ENCODE data around the gene UGT1A3. TPM values are rescaled to one million over a fixed set of nuclear protein-coding genes. Genes with fewer than 3 reads are reported as not detected.

Gene UGT1A3
- total RNA-seq, 1 donor from 2014 or later = not detected

DNA sequence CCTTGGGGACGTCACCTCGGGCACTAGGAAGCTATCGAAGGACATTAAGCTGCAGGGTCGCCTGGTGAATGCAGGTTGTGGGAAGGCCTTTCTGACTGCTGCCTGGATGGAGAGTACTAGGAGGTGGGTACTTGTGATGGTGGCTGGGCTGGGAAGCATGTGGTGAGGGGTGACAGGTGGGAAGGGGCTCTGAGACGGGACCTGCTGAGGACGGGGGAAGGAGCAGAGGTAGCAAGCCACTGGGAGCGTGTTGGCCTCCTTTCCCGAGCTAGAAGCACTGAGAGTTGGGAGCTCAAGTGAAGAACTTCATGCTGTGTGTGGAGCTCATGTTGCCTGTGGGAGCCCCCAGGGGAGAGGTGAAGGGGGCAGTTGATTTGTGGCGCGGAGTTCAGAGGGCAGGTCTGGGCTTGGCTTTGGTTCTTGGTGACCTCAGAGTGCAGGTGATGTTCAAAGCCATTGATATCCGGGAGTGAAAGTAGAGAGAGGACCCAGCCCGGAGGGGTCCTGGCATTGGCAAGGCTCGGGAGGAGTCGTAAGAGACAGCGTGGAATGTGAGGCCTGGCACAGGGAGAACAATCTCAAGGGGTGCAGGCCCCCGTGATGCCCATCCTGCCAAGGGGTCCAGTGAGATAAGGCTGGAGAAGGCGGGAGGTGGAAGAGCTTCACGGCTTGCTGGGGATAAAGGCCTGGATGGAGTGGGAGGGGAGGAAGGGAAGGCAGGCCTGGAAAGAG lies 62.5 kb downstream of the UGT1A3 start:
- no peaks in the 10 kb centered on the region for H3K4me1 ChIP-seq
- no peaks in the 10 kb centered on the region for H3K27me3 ChIP-seq (ENCODE audit: low read depth)
- H3K27ac ChIP-seq = no peak overlapping the region
- H3K4me3 ChIP-seq = no peak overlapping the region
- intact Hi-C loops (cut with DNase I) = no loop called here
- H3K36me3 ChIP-seq = no peaks in the 10 kb centered on the region
- ATAC-seq (no peak), DNase-seq (no peak)
- no peak for TF ChIP-seq CTCF (IDR thresholded peaks at IDR 0.05)
- H3K9me3 ChIP-seq = no peaks in the 10 kb centered on the region

DNA sequence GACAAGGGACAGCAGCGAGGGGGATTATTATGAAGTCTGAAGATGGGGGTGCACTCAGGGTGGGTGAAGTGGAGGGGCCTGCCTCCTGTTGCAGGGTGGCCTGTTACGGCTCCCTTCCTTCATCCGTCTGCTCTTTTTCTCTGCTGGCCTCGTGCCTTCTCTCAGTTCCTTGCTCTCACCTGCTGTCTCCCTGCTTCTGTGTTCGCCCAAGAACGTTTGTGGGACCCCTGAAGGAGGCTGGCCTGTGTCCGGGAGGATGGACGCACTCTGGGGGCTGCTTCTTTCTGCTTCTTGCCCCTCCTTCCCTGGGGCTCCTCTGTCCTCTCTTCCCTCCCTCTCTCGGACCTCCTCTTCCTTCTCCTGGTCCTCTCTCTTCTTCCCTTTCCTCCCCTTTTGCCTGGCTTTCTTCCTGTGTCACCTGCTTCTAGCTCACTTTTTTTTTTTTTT lies 63.1 kb downstream of the UGT1A3 start:
- Histone ChIP-seq H3K36me3 (no peaks in the 10 kb centered on the region), H3K4me1 (no peaks in the 10 kb centered on the region), H3K27ac (no peak overlapping the region), H3K9me3 (no peaks in the 10 kb centered on the region), H3K4me3 (no peak overlapping the region), H3K27me3 (ENCODE audit: low read depth) (no peaks in the 10 kb centered on the region)
- intact Hi-C loops (cut with DNase I) = no loop called here
- no peak for TF ChIP-seq CTCF (IDR thresholded peaks at IDR 0.05)
- ATAC-seq = no peak
- DNase-seq = no peak

DNA sequence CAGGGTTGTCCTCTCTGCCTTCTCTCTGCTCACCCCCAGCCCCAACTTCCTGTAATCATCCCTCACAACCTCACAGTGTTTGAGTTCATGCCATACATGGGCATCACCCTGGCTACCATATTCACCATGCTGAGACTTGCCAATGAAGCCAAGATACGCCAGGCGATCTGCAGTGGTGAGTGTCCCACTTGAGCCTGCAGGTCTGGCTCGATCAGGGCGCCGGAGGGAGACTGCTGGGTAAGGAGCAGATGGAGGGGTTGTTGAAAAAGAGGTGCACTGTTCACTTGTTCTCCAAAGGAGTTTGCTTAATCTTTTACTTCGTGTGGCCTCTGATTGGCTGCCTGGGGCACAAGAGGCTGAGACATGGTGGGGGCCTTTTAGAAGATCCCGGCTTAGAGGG lies 63.9 kb downstream of the UGT1A3 start:
- TF ChIP-seq CTCF (IDR thresholded peaks at IDR 0.05) = no peak
- ATAC-seq (no peak), DNase-seq (no peak)
- intact Hi-C loops (cut with DNase I) = no loop called here
- Histone ChIP-seq H3K27me3 (ENCODE audit: low read depth) (no peaks in the 10 kb centered on the region), H3K27ac (no peak overlapping the region), H3K4me1 (no peaks in the 10 kb centered on the region), H3K9me3 (no peaks in the 10 kb centered on the region), H3K4me3 (no peak overlapping the region), H3K36me3 (no peaks in the 10 kb centered on the region)

DNA sequence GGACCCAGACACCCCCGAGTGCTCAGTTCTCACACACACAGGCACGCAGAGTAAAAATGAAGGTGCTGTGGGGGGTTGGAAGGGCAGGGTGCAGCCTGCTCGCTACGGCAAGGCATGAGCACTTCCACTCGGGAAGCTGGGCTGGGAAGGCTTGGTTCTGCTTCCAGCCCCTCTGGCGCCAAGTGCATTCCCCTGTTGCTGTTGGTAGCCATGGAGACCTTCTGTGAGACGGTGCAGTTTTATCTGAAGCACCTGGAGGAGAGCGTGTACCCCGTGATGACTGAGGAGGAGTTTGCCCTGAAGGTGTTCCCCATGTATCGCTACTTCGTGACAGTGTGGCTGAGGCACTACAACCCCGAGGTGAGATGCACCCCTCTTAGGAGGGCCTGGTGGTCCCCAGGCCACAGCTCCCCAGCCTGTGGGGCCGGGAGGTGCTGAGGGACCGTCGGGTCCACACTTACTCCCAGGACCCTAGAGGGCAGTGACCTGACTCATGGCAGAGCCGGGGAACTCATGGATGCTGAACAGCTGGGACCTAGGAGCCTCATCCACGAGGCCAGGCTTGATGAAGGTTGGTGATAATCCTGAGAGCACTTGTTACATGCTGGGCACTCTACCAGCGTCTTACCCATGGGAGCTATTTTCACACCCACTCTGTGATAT lies 64.8 kb downstream of the UGT1A3 start:
- no peak for DNase-seq
- ATAC-seq = peak; percentile 38 to 45
- Histone ChIP-seq H3K4me1 (no peaks in the 10 kb centered on the region), H3K4me3 (no peak overlapping the region), H3K27me3 (ENCODE audit: low read depth) (no peaks in the 10 kb centered on the region), H3K27ac (no peak overlapping the region), H3K9me3 (no peaks in the 10 kb centered on the region), H3K36me3 (no peaks in the 10 kb centered on the region)
- intact Hi-C loops (cut with DNase I) = no loop called here
- TF ChIP-seq CTCF (IDR thresholded peaks at IDR 0.05) = no peak

DNA sequence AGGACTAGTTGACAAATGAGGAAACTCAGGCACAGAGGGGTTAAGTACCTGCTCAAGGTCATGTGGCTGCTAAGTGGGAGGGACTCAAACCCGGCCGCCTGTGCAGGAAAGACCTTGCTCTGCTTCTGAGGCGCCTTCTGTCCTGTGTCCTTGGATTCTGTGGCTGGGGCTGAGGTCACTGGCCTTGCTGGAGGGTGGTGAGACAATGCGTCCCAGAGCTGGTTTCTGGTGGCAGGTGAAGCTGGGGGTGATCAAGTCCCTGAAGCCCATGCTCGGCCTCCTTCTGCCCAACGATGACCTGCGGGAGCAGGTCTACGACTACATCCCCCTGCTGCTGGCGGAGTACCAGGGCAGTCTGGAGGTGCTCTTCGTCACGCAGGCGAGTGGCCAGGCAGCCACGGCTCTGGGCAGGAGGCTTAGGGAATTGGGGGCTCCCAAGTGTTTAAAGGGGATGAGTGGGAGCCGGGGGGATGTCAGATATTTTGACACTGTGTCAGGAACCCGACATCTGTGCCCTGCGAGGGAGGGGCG lies 65.4 kb downstream of the UGT1A3 start:
- DNase-seq (no peak), ATAC-seq (no peak)
- Histone ChIP-seq H3K27me3 (ENCODE audit: low read depth) (no peaks in the 10 kb centered on the region), H3K4me3 (no peak overlapping the region), H3K9me3 (no peaks in the 10 kb centered on the region), H3K4me1 (no peaks in the 10 kb centered on the region), H3K36me3 (no peaks in the 10 kb centered on the region), H3K27ac (no peak overlapping the region)
- TF ChIP-seq CTCF (IDR thresholded peaks at IDR 0.05) = no peak
- intact Hi-C loops (cut with DNase I) = no loop called here
